Measurements from ENCODE around the gene SNX1.

The SNX1 gene

DNA sequence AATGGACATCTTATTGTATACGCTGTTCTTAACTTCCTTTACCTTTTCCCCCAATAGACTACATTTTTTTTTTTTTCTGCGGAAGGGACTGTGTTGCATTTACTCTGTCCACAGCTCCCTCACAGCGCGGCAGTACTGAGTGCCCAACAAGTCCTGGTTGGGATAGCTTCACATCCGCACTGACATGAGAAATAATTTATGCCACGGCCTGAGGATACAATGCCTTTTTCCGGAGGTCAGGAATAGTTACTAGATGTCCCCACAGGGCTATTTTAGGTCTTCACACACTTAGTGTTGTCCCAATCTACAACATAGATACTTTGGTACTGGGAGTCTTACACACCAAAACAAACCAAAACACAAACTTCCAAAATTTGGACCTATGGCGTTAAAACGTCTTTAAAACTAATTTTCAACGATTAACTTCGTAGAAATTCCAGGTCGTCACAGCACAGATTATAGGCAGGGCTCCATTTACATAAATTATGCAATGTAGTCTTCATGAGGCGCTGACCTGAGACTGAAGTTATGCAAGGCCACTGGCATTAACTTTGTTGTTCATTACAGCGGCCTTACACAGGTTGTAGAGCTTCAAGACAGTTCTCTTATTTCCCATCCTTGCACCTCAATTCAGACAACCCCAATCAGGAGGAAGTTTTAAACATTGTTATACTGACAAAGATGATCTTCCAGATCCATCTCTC lies 68.0 kb downstream of the SNX1 start:
- no peak for DNase-seq (ENCODE audit: low read depth)

DNA sequence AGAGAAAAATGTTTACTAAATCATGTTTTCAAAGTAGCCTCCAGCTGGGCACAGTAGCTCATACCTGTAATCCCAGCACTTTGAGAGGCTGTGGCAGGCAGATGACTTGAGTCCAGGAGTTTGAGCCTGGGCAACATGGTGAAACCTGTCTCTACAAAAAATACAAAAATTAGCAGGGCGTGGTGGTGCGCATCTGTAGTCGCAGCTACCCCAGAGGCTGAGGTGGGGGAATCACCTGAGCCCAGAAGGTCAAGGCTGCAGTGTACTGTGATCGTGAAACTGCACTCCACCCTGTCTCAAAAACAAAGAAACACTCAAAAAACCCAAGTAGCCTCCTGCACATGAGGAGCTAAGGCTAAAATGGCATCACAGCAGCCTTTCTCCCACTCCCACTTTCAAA lies 68.7 kb downstream of the SNX1 start:
- DNase-seq (ENCODE audit: low read depth): no peak

DNA sequence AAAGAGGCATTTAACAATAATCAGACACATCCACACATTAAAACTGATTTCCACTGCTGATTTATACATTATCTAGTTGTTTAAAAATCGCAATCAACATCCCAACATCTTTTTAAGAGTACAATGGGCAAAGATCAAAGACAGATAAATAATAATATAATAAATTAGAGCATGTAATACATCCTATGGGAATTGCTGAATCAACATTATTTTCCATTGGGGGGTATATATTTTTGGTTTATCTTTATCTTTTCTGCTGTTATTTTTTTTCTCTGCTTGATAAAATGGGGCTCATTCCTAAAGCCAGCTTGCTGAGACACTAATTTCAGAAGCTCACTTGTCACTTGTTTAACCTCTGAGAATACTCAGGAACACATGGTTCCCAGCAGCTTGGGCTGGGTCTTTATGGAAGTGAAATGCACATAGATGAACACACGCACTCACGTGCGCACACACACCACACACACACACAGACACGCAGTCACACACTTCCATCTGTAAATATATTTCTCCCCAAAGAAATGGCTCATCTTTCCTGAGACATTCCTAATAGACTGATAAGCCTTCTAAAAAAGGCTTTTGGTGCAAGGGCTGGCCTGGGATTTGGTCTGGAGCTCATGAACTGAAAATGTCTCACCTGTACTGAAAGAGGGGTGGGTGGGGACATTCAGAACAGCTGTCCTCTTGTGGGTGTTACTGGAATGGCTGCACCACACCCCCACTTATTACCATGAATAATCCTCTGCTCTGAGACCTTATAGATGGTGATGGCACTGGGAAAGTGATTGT lies 70.5 kb downstream of the SNX1 start:
- no peak for DNase-seq (ENCODE audit: low read depth)

DNA sequence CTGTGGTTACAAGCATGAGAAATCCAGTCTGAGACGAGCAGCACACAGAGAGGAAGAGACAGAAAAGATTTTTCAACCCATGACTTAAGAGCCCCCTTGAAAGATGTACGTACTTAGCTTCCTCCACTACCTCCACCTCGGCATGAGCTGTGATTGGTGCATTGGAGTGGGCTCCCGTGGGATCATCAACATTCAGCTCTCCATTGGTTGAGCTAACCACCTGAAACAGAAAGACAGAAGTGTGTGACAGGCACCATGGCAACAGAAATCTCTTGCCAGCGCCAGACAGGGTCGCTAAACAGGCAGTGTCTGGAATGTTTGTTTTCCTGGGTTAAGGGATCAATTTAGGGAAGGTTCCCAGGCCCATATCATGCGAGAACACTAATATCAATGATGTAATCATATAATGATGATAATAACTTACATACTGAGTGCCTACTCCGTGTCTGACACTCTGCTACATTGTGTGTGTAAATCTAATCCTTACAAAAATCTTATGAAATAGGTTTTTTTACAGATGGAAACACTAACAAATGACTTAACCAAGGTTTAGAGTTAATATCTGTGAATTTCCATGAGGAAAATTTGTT lies 84.5 kb downstream of the SNX1 start:
- DNase-seq (ENCODE audit: low read depth): no peak

DNA sequence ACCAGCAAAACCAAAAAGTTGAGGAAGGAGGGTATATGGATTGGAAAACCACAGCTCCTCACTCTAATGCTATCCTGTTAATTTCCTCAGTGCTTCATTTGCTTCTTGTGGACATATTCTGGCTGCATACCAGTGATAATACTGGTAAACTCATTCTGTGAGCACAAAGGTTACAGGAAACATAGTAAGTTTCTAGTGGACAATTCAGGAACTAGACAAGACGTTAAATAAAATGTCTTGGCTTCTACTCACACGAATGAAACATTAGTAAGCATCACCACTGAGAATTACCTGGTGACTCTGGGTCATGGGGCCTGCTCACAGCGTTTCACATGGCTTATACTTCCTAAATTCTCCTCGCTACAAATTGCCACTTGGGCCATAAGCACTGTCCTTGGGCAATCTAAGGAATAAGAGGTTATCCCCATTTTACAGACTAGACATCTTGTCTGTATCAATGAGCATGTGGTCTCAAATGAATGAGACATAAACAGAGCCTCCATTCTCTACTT lies 87.1 kb downstream of the SNX1 start:
- DNase-seq (ENCODE audit: low read depth): no peak

DNA sequence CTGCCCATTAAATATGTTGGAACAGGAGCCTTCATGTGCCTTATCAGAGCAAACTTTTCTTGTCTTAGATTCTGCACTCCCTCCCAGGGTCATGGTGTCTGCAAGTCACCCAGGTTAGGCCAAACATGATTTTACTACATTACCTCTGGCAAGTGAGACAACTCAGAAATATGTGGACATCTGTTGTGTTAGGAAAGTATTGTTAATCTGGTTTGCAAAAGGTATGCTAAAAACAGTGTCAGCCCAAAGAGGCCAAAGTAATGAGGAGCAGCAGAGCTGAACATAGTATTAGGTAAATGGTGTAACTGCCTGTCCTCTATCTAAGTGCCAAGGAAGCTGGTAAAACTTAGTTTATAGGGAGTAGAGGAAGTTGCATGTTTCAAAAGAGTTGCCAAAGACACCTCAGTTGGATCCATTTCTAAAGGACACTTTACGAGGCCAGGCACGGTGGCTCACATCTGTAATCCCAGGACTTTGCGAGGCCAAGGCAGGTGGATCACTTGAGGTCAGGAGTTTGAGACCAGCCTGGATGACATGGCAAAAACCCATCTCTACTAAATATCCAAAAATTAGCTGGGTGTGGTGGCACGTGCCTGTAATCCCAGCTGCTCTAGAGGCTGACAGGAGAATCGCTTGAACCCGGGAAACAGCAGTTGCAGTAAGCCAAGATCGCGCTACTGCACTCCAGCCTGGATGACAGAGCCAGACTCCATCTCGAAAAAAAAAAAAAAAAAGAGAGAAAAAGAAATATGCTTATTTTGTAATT lies 89.5 kb downstream of the SNX1 start:
- DNase-seq (ENCODE audit: low read depth): no peak

DNA sequence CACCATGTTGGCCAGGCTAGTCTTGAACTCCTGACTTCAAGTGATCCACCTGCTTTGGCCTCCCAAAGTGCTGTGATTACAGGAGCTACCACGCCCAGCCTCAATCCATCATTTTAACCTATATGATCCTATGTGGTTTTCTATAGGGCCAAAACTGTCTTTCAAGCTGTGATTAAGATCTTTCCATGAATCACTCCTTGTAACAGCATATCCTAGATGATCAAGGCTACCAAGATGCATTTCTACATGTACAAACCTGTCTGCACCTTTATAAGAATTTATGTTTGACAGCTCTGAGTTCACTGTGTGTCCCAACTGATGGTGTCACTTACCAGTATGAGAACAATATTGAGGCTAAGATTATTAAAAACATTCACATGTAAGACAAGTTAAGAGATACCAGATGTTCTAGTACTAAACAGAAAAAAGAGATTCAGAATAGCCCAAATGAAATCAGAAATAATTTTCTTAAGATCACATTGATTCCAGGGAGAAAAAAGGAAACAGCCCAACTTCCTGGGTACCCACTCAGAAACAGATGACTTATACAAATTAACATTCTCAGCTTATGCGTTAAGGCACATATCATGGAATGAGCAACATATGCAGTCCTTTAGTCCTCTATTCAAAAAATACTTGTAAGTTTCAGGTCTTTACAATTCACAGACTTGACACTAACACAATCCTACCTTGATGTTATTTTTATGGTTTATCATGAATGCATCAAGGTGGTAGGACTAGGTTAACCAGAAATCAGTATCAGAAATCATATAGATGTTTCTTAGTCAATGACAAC lies 91.8 kb downstream of the SNX1 start:
- DNase-seq (ENCODE audit: low read depth): no peak

All from fibroblast of the conjunctiva (primary cell).